Measurements from ENCODE around the gene TUBGCP6.

- TF ChIP-seq CTCF (IDR thresholded peaks at IDR 0.05) = no peak
- no peak for TF ChIP-seq POLR2A (IDR thresholded peaks at IDR 0.05)
Observed at GRCh38 chr22:50186181-50186714, 58.6 kb downstream of the TUBGCP6 start.
